ENCODE results near the gene IQSEC1.

GRCh38 chr3:12903000-12903800, 170.0 kb downstream of the IQSEC1 start:
- TF ChIP-seq, protein P1, sequence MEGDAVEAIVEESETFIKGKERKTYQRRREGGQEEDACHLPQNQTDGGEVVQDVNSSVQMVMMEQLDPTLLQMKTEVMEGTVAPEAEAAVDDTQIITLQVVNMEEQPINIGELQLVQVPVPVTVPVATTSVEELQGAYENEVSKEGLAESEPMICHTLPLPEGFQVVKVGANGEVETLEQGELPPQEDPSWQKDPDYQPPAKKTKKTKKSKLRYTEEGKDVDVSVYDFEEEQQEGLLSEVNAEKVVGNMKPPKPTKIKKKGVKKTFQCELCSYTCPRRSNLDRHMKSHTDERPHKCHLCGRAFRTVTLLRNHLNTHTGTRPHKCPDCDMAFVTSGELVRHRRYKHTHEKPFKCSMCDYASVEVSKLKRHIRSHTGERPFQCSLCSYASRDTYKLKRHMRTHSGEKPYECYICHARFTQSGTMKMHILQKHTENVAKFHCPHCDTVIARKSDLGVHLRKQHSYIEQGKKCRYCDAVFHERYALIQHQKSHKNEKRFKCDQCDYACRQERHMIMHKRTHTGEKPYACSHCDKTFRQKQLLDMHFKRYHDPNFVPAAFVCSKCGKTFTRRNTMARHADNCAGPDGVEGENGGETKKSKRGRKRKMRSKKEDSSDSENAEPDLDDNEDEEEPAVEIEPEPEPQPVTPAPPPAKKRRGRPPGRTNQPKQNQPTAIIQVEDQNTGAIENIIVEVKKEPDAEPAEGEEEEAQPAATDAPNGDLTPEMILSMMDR (IDR thresholded peaks at IDR 0.05): no peak
- no peak for TF ChIP-seq POLR2AphosphoS5 (IDR thresholded peaks at IDR 0.05)

Data from transverse colon (tissue), 4 donors.